Central memory CD8-positive, alpha-beta T cell (primary cell): ENCODE measurements around the gene RGS3.

Source experiments
- ATAC-seq: fragments of 150-1000 bp; cut with Tn5 transposase; replicated peaks from 2 replicates; pipeline ENCODE4 v1.10.0; 2022; ENCODE audit warnings: mild to moderate bottlenecking, moderate FRiP score, moderate number of reproducible peaks; ENCODE audit not compliant: poor library complexity, severe bottlenecking; ENCODE audit errors: extremely low read depth
- DNase-seq, 2 donors: peaks; one replicate each; pipeline ENCODE4 v3.0.0; 2021; ENCODE audit warnings: low spot score in 2 of 2
- H3K27ac Mint-ChIP-seq: one replicate; pipeline ENCODE4 v1.8.0; 2022; ENCODE audit warnings: low read depth, mild to moderate bottlenecking, moderate library complexity, mixed read lengths
- H3K27me3 Mint-ChIP-seq: one replicate; pipeline ENCODE4 v1.8.0; 2022; ENCODE audit warnings: mixed read lengths
- H3K36me3 Mint-ChIP-seq: one replicate; pipeline ENCODE4 v1.8.0; 2022; ENCODE audit warnings: mild to moderate bottlenecking, moderate library complexity, mixed read lengths; ENCODE audit not compliant: insufficient read depth
- H3K4me1 Mint-ChIP-seq: one replicate; pipeline ENCODE4 v1.8.0; 2022; ENCODE audit warnings: mixed read lengths
- H3K4me3 Mint-ChIP-seq: one replicate; pipeline ENCODE4 v1.8.0; 2022; ENCODE audit warnings: mild to moderate bottlenecking, moderate library complexity, mixed read lengths
- H3K9me3 Mint-ChIP-seq: one replicate; pipeline ENCODE4 v1.8.0; 2022; ENCODE audit warnings: mixed read lengths

The RGS3 gene

GRCh38 chr9:113509463-113509862, 45.9 kb downstream of the RGS3 start:
- DNase-seq (no peak), ATAC-seq (no peak)
- H3K27me3 Mint-ChIP-seq = no peaks in the 10 kb centered on the region
- H3K4me3 Mint-ChIP-seq = no peak overlapping the region
- H3K36me3 Mint-ChIP-seq = no peaks in the 10 kb centered on the region
- H3K27ac Mint-ChIP-seq = no peak overlapping the region
- no peaks in the 10 kb centered on the region for H3K9me3 Mint-ChIP-seq
- peaks cover 47% of the 10 kb centered on the region for H3K4me1 Mint-ChIP-seq

- H3K4me3 Mint-ChIP-seq = no peak overlapping the region
- H3K27me3 Mint-ChIP-seq = no peaks in the 10 kb centered on the region
- peak overlapping the region; percentile 82 for H3K27ac Mint-ChIP-seq
- peaks cover 54% of the 10 kb centered on the region for H3K4me1 Mint-ChIP-seq
- H3K9me3 Mint-ChIP-seq = no peaks in the 10 kb centered on the region
- DNase-seq (no peak), ATAC-seq (no peak)
- no peaks in the 10 kb centered on the region for H3K36me3 Mint-ChIP-seq
Observed at GRCh38 chr9:113511047-113511521, 47.6 kb downstream of the RGS3 start.

GRCh38 chr9:113511856-113512761, 48.6 kb downstream of the RGS3 start:
- DNase-seq (peak; percentile 52 to 71), ATAC-seq (peak; percentile 72)
- Mint-ChIP-seq H3K27ac (peak overlapping the region; percentile 82), H3K36me3 (no peaks in the 10 kb centered on the region), H3K4me3 (peak overlapping the region; percentile 70), H3K4me1 (peaks cover 61% of the 10 kb centered on the region), H3K9me3 (no peaks in the 10 kb centered on the region), H3K27me3 (no peaks in the 10 kb centered on the region)

GRCh38 chr9:113513111-113513510, 49.6 kb downstream of the RGS3 start:
- ATAC-seq (no peak), DNase-seq (no peak)
- H3K27ac Mint-ChIP-seq = peak overlapping the region; percentile 82
- H3K4me3 Mint-ChIP-seq = peak overlapping the region; percentile 70
- peaks cover 68% of the 10 kb centered on the region for H3K4me1 Mint-ChIP-seq
- H3K36me3 Mint-ChIP-seq = peaks cover 4% of the 10 kb centered on the region
- no peaks in the 10 kb centered on the region for H3K27me3 Mint-ChIP-seq
- H3K9me3 Mint-ChIP-seq = no peaks in the 10 kb centered on the region

GRCh38 chr9:113513536-113513935, 50.0 kb downstream of the RGS3 start:
- ATAC-seq = no peak
- Mint-ChIP-seq H3K27me3 (no peaks in the 10 kb centered on the region), H3K27ac (peak overlapping the region; percentile 82), H3K4me1 (peaks cover 69% of the 10 kb centered on the region), H3K4me3 (peak overlapping the region; percentile 70), H3K36me3 (peaks cover 7% of the 10 kb centered on the region), H3K9me3 (no peaks in the 10 kb centered on the region)
- no peak for DNase-seq

- ATAC-seq (no peak), DNase-seq (no peak)
- peaks cover 7% of the 10 kb centered on the region for H3K36me3 Mint-ChIP-seq
- H3K27me3 Mint-ChIP-seq = no peaks in the 10 kb centered on the region
- peaks cover 73% of the 10 kb centered on the region for H3K4me1 Mint-ChIP-seq
- peak overlapping the region; percentile 49 for H3K27ac Mint-ChIP-seq
- H3K9me3 Mint-ChIP-seq = no peaks in the 10 kb centered on the region
- H3K4me3 Mint-ChIP-seq = peak overlapping the region; percentile 70
Observed at GRCh38 chr9:113514061-113514460, 50.5 kb downstream of the RGS3 start.

GRCh38 chr9:113514748-113515147, 51.2 kb downstream of the RGS3 start:
- H3K27ac Mint-ChIP-seq = peak overlapping the region; percentile 49
- H3K4me3 Mint-ChIP-seq = no peak overlapping the region
- no peaks in the 10 kb centered on the region for H3K27me3 Mint-ChIP-seq
- no peak for DNase-seq
- ATAC-seq = no peak
- no peaks in the 10 kb centered on the region for H3K9me3 Mint-ChIP-seq
- H3K4me1 Mint-ChIP-seq = peaks cover 80% of the 10 kb centered on the region
- H3K36me3 Mint-ChIP-seq = peaks cover 7% of the 10 kb centered on the region

GRCh38 chr9:113515862-113516261, 52.3 kb downstream of the RGS3 start:
- Mint-ChIP-seq H3K27ac (peak overlapping the region; percentile 96), H3K27me3 (no peaks in the 10 kb centered on the region), H3K36me3 (peaks cover 10% of the 10 kb centered on the region), H3K4me1 (peaks cover 90% of the 10 kb centered on the region), H3K4me3 (no peak overlapping the region), H3K9me3 (no peaks in the 10 kb centered on the region)
- ATAC-seq (no peak), DNase-seq (no peak)

GRCh38 chr9:113516840-113517577, 53.5 kb downstream of the RGS3 start:
- peak overlapping the region; percentile 96 for H3K27ac Mint-ChIP-seq
- peaks cover 86% of the 10 kb centered on the region for H3K4me1 Mint-ChIP-seq
- H3K9me3 Mint-ChIP-seq = no peaks in the 10 kb centered on the region
- DNase-seq = peak; percentile 38 to 70
- peak; percentile 80 for ATAC-seq
- H3K36me3 Mint-ChIP-seq = peaks cover 11% of the 10 kb centered on the region
- H3K27me3 Mint-ChIP-seq = no peaks in the 10 kb centered on the region
- H3K4me3 Mint-ChIP-seq = peak overlapping the region; percentile 91

- no peaks in the 10 kb centered on the region for H3K27me3 Mint-ChIP-seq
- H3K27ac Mint-ChIP-seq = peak overlapping the region; percentile 96
- H3K9me3 Mint-ChIP-seq = no peaks in the 10 kb centered on the region
- H3K36me3 Mint-ChIP-seq = peaks cover 17% of the 10 kb centered on the region
- H3K4me3 Mint-ChIP-seq = peak overlapping the region; percentile 91
- no peak for ATAC-seq
- DNase-seq = no peak
- H3K4me1 Mint-ChIP-seq = peaks cover 85% of the 10 kb centered on the region
Observed at GRCh38 chr9:113519426-113520108, 56.0 kb downstream of the RGS3 start.

- DNase-seq (peak in 1 of 2 donors; percentile 53), ATAC-seq (peak; percentile 44)
- Mint-ChIP-seq H3K27ac (peak overlapping the region; percentile 96), H3K9me3 (no peaks in the 10 kb centered on the region), H3K27me3 (no peaks in the 10 kb centered on the region), H3K36me3 (peaks cover 19% of the 10 kb centered on the region), H3K4me1 (peaks cover 91% of the 10 kb centered on the region), H3K4me3 (peak overlapping the region; percentile 91)
Observed at GRCh38 chr9:113520109-113520642, 56.6 kb downstream of the RGS3 start.

- peak overlapping the region; percentile 79 for H3K4me3 Mint-ChIP-seq
- DNase-seq (no peak), ATAC-seq (no peak)
- H3K9me3 Mint-ChIP-seq = no peaks in the 10 kb centered on the region
- H3K27ac Mint-ChIP-seq = peak overlapping the region; percentile 86
- H3K27me3 Mint-ChIP-seq = no peaks in the 10 kb centered on the region
- H3K36me3 Mint-ChIP-seq = peaks cover 20% of the 10 kb centered on the region
- H3K4me1 Mint-ChIP-seq = peaks cover 95% of the 10 kb centered on the region
Observed at GRCh38 chr9:113521693-113522255, 58.2 kb downstream of the RGS3 start.
